ENCODE data around the gene CTNNBIP1.
"Not testable (repeated sequence)": the region's sequence is repeated elsewhere in the genome, so short reads cannot be mapped to it uniquely, and the experiment has no call there.

Gene CTNNBIP1

DNA sequence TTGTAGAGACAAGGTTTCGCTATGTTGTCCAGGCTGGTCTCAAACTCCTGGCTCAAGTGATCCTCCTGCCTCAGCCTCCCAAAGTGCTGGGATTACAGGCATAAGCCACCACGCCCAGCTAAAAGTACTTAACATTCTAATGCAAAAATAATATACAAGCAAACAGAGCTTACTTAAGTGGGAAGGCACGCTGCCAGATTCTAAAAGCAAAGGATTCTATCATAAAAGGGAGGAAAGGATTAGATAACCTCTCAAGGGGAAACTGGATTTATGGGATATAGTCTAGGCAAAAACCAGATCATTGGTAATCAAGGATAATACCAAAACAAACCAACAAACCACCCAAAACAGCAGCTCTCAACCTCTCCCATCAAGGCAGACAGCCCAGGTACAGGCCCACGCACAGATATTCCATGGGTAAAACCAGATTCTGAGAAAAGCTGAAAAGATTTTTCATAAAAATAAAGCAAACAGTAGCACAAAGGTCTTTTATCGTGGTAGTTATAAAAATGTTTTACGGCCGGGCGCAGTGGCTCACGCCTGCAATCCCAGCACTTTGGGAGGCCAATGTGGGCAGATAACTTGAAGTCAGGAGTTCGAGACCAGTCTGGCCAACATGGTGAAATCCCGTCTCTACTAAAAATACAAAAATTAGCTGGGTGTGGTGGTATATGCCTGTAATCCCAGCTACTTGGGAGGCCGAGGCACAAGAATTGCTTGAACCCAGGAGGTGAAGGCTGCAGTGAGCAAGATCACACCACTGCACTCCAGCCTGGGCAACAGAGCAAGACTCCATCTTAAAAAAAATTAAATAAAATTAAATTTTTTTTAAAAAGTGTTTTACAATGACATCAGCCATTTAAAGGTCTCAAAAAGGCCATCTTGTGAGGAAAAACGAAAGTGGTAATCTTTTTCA lies 106.8 kb downstream of the CTNNBIP1 start:
- DNase-seq (ENCODE audit: low read depth), result not testable (repeated sequence)

DNA sequence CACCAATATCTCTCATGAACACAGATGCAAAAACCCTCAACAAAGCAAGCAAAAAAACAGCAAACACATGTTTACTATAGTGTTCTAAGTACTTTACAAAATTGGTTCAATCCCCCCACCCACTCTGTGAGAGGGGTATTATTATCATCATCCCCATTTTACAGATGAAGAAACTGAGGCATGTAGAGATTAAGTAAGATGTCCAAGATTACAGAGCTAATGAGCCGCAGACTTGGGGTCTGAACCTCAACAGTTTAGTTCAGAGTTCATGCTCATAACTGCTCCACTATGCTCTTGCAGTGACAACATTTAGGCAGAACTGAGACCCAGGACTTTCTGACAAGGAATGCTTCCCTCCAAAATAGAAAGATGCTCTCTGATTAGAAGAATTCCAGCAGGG lies 108.2 kb downstream of the CTNNBIP1 start:
- no peak for DNase-seq (ENCODE audit: low read depth)

All from HS-5 (cell line).